GM21423 (cell line): ENCODE results near the gene OR9Q1.
"Not testable (repeated sequence)": the region's sequence is repeated elsewhere in the genome, so short reads cannot be mapped to it uniquely, and the experiment has no call there.

Experiments
- ATAC-seq: cut with Tn5 transposase; IDR thresholded peaks from one replicate; pipeline ENCODE4 v1.9.1; 2021; ENCODE audit warnings: mild to moderate bottlenecking, moderate library complexity; ENCODE audit not compliant: unreplicated experiment

OR9Q1 gene, protein sequence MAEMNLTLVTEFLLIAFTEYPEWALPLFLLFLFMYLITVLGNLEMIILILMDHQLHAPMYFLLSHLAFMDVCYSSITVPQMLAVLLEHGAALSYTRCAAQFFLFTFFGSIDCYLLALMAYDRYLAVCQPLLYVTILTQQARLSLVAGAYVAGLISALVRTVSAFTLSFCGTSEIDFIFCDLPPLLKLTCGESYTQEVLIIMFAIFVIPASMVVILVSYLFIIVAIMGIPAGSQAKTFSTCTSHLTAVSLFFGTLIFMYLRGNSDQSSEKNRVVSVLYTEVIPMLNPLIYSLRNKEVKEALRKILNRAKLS

DNA sequence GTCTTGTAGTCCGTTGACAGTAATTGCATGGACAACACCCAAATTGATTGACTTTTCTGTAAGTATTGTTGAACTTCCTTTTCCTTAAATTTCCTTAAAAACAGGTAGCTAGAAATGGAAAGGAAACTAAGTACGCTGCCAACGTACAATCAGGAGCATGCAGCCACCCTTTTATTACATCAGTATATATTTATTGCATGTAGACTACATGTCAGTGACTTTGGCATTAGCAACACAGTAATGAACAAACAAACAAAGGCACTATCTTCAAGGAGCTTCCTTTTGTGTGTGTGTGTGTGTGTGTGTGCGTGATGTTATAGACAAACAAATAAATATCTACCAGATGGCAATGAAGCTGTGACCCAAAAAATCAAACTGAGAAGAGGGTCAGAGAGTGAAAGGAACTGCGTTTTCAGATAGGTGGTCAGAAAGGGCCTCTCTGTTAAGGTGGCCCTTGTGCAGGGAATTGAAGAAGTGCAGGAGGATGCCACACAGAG, at the start of gene OR9Q1:
OR9Q1 (plus strand) TSS at position 447 of the 497 bp plus-strand sequence. CDS start 155,564 bp downstream, outside the sequence.
- ATAC-seq, result no peak

DNA sequence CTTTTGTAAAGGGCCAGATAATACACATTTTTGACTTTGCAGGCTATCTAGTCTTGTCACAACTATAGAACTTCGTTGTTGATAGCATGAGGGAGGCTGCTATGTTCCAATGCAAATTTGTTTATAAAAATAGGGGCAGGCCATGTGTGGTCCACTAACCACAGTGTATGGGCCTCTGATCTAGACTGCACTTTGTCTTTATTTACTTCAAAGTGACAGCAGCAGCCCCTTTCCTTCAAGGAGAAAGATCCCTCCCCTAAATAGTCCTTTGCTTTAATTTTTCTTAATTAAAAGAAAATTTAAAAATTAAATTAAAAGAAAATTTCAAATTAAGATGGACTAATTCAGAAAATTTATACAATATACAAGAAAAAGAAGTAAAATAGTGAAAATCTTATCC, 49.5 kb upstream of the OR9Q1 start:
- no peak for ATAC-seq

DNA sequence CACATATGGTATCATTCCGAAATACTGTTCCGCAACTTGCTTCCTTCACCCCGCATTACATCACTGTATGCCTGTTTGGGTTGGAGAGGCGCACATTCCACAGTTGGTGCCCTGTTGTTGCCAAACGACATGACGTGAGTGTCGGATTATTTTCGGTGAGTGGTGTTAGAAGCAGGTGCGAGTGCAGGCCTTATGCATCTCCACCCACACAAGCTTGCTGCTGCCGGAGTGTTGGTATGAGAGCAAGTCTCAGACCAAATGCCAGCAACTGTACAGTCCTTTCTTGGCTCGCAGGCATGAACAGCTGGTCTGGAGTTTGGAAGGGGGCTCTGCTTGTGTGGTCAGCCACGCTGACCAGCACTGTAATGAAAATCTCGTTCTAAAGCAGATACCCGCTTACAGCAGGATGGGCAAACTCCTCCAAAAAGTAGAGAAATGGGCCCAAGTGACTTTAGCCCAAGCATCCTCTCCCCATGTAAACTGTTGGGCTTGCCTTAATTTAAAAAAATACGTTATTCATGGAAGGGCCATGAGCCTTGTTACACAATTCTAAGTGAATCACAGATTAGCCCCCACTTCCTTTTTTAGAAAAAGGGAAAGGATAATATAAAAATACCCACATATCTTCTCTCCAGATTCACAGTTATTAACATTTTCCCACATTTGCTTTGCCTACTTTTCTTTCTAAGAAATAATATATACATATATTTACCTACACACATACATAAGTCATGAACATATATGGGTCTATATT, 48.7 kb upstream of the OR9Q1 start:
- ATAC-seq, result no peak

DNA sequence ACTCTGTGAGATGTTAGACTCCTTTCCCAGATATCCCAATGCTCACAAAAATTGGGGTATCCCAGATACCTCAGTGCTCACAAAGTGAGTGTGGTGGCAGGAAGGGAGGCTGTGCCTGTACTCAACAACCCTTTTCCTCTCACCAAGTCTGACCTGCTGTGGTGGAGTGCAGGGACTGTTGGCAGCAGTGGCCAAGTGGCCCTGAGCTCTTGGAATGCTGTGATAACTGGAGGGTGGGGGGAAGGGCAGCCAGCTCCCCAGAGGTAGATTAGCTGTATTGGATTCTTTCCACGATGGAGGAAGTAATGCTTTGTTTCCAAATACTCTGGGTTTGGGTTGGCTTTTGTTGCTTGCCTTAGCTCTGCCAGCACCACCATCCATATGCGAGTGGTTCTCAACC, 46.0 kb upstream of the OR9Q1 start:
- no peak for ATAC-seq

DNA sequence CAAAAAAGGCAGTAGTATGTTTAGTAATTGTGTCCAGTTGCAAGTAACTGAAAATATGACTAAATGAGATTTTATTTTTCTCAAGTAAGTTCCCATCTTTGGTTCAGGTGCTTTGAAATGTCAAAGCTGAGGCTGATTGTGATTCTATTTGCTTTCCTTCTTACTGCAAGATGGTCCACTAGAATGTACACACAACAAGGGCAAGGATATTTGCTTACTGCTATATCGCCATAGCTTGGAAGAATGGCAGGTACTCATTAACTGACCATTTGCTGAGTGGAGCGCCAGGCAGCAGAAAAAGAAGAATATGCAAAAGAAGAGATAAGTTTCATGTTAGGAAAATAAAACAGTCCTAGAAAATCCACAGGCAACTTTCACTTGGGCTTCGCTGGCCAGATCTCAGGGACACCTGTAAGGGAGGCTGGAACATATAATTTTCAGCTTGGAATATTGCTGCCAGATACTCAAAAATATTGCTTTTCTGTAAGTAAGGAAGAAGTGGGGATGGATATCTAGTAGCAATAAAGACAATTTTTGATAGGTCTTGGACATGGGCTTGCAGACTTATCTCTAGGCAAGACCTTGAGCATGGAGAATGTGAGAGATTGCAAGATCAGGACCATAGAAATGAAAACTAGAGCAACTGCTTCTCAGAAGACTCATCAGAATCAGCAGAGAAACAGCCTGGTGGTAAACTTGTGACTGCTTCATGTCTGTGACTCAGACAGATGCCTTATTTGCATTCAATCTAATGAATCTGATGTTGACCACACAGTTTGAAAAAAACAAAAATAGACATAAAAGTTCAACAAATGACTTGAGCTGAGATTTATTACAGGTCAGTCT, 44.8 kb upstream of the OR9Q1 start:
- no peak for ATAC-seq

DNA sequence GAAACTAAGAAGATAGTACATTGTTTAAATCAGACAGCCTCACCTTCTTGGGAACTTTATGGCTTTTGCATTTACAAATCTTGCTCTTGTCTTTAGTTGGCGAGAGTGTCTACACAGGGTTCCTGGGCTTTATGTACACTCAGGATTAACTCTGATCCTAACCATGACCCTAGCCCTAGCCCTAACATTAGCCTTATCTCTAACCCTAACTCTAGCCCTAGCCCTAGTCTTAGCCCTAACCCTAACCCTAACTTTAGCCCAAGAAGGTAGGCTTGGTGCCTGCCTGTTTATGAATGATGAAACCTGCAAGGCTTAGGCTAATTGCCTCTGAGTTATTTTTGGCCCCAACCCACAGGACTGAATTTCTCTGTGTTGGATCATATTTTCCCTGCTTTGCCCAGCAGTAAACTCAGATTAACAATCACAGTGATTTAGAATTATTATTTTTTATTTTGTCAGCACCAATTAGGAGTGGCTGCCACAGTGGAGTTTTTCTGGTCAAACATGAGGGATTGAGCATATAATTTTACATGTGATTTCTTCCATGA, 44.1 kb upstream of the OR9Q1 start:
- no peak for ATAC-seq

DNA sequence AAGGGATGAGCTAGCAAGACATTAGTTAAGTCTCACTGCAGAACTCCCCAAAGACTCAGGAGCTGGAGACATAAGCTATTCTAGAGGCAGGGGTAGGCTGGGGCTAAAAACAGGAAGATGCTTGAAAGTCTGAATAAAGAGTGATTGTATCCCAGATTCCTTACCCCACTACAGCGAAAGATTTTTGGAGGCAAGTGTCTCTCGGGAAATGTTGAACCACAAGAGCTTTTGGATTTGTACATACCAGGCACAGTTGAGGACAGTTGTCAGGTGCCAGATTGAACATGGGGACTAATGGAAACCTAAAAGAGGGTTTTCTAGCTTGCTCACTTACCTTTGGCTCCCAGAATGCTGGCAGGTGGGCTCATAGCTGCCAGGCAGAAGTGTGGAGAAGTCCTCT, 43.5 kb upstream of the OR9Q1 start:
- ATAC-seq, result no peak

DNA sequence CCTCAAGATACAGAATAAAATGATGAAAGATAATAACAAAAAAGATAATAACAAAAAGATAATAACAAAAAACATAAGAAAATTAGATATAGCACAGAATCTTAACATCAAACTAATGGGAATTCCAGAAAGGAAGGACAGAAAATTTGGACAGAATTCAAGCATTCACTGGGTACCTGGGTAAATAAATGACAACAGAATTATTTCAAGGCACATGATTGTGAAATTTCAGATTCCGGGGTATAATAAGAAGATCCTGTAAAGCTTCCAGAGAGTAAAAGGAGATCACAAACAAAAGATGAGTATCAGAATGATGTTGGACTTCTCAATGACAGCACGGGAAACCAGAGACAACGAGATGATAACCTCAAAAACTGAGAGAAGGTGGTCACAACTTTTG, 42.1 kb upstream of the OR9Q1 start:
- ATAC-seq, result no peak

DNA sequence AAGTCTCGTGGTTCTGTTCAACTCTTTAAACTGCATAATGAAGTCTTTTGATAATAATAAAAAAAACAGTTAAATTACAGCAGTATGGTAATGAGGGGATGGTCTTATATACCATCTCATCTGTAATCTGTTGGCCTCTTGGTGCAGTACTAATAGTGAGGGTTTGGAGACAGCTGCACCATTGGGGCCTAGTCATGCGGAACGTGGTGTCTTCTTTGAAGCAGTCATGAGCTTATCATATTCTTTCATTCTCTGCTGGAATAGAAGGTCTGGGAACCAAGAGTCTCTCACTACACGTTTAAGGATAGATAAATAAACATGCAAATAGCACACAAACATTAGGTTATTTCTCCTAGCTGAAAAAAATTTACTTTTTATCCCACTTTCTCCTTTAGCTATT, 40.9 kb upstream of the OR9Q1 start:
- no peak for ATAC-seq

DNA sequence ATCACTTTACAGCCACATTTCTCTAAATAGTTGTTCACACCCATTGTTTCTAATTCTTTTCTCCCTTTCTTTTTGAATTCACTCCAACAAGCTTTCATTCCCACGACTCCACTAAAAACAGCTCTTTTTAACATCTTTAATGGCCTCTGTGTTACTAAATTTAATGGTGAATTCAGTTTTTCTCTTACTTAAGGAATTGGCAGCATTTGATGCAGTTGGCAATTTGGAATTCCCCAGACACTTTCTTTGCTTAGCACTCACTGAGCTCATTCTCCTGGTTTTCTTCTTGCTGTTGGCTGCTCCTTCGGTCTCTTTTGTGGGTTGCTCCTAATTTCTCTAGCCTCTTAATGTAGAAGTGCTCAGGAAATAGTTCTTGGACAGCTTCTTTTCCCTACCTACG, 40.5 kb upstream of the OR9Q1 start:
- no peak for ATAC-seq

DNA sequence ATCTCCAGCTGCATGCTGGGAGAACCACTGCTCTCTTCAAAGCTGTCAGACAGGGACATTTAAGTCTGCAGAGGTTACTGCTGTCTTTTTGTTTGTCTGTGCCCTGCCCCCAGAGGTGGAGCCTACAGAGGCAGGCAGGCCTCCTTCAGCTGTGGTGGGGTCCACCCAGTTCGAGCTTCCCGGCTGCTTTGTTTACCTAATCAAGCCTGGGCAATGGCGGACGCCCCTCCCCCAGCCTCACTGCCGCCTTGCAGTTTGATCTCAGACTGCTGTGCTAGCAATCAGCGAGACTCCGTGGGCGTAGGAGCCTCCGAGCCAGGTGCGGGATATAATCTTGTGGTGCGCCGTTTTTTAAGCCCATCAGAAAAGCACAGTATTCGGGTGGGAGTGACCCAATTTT, 24.2 kb upstream of the OR9Q1 start:
- ATAC-seq, result not testable (repeated sequence)

DNA sequence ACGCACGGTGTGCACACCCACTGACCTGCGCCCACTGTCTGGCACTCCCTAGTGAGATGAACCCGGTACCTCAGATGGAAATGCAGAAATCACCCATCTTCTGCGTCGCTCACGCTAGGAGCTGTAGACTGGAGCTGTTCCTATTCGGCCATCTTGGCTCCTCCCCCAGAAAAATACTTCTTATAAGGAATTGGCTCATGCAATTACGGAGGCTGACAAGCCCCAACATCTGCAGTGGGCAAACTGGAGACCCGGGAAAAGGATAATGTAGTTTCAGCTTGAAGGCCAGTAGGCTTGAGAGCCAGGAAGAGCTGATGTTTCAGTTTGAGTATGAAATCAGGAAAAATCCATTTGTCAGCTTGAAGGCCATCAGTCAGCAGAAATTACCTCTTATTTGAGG, 23.7 kb upstream of the OR9Q1 start:
- ATAC-seq, result not testable (repeated sequence)

DNA sequence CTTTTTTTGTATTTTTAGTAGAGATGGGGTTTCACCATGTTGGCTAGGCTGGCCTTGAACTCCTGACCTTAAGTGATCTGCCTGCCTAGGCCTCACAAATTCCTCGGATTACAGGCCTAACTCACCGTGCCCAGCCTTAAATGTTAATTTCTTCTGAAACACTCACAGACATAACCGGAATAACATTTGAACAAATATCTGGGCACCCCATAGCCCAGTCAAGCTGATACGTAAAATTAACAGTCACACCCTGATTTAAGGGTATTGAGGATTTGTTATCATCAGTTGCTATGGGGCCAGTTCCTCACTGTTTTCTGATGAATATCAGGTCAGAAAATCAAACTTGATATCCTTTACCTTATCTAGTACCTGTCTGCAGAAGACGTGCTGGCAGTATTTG, 23.0 kb upstream of the OR9Q1 start:
- no peak for ATAC-seq

DNA sequence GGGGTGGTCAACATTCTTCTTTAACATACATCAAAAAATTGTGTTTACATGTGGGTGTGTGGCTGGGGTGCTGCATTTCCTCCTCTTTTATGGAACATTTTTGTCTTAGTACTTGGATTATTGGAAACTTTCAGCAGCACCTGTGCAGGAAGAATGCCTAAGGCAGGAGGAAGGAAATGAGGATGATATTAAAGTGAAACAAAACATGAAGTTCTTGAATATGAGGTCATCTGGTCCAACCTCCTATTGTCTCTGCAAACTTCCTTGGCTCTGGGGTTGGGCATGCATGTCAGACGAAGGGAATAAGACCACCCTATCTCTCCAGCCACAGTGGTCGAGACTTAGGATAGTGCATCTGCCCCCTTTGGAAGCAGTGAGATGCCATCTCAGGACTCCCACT, 20.6 kb upstream of the OR9Q1 start:
- no peak for ATAC-seq

DNA sequence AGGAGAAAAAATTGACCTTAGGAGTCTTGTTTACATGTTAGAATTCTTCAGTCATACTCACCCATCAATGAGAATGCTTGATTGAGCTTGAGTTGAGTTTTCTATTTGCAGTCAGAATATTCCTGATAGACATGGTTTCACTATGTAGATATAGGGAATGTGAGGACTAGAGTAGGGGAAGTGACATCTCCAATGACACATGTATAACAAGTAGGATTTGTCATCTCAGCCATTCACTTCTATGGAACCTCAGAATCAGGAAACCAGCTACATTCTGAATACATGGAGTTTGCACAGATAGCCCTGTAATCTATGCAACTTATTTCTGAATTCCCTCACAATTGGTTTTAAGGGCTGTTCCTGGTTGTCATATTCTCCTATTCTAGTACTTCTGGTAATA, 20.1 kb upstream of the OR9Q1 start:
- ATAC-seq, result no peak

DNA sequence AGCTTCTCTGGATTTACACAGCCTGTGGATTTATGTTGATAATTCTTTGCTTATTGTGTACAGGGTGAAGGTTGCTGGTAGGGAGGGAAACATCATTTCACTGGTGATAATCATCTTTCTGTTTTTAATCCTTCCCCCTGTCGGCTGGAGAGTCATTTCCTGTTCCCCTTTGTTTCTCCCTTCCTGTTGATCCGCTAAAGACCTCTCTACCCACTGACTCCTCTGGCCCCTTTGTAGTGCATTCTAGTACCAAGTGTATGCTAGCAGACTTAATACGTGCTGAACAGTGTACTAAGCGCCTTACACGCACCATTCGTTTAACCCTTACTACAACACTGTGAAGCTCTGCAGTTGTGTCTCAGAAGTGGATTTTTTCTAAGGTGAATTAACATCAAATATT, 19.0 kb upstream of the OR9Q1 start:
- no peak for ATAC-seq

DNA sequence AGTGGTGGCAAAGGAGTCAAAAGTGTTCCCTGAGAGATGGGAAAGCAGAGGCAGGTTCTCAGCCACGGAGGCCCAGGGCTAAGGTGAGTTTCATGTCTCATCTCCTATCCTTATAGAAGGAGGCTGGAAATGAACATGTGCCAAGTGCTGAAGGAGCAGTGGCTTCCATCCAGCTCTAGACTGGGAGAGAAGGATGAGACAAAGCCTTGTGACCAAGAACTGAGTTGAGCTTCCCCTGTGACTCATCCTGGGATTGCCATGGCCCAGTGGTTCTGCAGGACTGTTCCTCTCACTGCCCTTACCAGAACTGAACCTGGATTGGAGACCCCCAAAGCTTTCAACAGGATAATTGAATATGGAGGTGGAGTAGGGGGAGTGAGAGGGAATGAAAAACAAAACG, 16.7 kb upstream of the OR9Q1 start:
- no peak for ATAC-seq

DNA sequence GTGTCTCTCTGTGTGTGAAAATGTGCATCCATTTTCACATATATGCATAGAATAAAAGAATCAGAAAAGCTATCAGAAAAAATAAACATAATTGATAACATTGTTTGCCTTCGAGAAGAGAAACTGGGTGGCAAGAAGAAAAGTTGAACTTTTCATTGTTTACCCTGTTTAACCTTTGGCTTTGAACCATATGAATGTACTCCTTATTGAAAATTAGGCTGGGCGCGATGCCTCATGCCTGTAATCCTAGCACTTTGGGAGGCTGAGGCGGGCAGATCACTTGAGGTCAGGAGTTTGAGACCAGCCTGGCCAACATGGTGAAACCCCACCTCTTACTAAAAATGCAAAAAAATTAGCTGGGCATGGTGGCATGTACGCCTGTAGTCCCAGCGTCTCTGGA, 11.9 kb upstream of the OR9Q1 start:
- no peak for ATAC-seq

DNA sequence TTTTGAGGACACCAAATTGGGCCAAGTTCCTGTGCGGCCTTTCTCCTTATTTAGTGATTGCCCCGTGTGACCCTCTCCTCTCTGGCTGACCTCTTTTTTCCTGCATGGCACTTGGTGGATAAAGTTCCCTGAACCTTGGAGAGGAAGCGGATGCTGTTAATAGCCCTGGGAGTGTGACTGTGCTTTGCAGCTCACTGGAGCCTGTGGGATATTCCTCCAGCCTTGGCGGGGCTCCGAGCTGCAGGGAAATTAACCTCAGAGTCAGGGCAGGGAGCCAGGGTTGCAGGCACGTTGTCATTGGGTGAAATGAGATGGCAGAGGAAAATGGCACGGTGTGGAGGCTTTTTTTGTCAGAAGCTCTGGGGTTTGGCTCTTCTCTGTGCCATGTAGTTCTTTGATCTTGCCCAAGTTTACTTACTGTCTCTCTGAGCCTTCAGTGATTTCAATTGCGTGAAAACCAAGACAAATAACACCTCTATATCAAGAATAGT, 965 bp downstream of the OR9Q1 start:
- ATAC-seq, result no peak

DNA sequence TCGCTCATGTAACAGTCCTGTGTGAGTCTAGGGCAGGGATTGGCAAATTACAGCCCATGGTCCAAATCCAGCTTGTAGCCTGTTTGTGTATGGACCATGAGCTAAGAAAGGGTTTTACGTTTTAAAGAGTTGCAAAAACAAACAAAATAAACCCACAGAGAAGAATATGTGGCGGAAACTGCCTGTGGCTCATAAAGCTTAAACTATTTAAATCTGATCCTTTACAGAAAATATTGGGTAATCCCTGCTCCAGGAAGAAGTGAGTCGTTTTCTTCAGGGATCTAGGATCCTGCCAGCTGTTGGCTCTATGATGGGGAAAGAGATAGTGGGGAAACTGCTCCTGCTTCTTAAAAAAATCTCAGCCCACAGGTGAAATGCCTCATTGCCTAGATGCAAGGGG, 3.7 kb downstream of the OR9Q1 start:
- no peak for ATAC-seq
